H1 (cell line): Measurements from ENCODE around the gene ACAP2. TPM values are rescaled to one million over a fixed set of nuclear protein-coding genes. Genes with fewer than 3 reads are reported as not detected.

Source experiments
- CTCF ChIA-PET: fragments of 300-600 bp; sonication (Branson Sonifier 250); formaldehyde crosslinking; loops from one replicate; lab custom pipeline; 2021; ENCODE audit not compliant: partially characterized antibody; lab: Charles Lee
- POLR2A ChIA-PET: fragments of 300-600 bp; sonication (Branson Sonifier 250); formaldehyde crosslinking; loops from one replicate; lab custom pipeline; 2021; ENCODE audit warnings: inconsistent platforms; ENCODE audit not compliant: partially characterized antibody; lab: Charles Lee
- DNase-seq, 2 experiments: peaks; one replicate each; pipeline versions ENCODE4 v3.0.0 to v3.0.0-alpha.2; 2010 to 2022; ENCODE audit warnings: low spot score in 2 of 2, low read depth in 1 of 2, mixed read lengths in 1 of 2
- FAIRE-seq: peaks from 2 replicates; lab custom pipeline; 2011; peaks lifted over from hg19 to GRCh38; lab: Jason Lieb, UNC
- H2AFZ ChIP-seq: 2 replicates; pipeline ENCODE4 v1.8.1; 2012; ENCODE audit warnings: low read length, inconsistent platforms
- H2AK5ac ChIP-seq: 2 replicates; pipeline ENCODE4 v1.6.1; 2013; ENCODE audit warnings: low read depth, low read length
- H2BK120ac ChIP-seq: replicated peaks from 2 replicates; pipeline ENCODE3; 2013; ENCODE audit warnings: low read depth, low read length, inconsistent platforms
- H2BK12ac ChIP-seq: 2 replicates; pipeline ENCODE4 v1.6.1; 2013; ENCODE audit warnings: low read depth, low read length
- H2BK15ac ChIP-seq: 2 replicates; pipeline ENCODE4 v1.6.1; 2013; ENCODE audit warnings: low read length
- H2BK20ac ChIP-seq: 2 replicates; pipeline ENCODE4 v1.6.1; 2013; ENCODE audit warnings: low read length
- H2BK5ac ChIP-seq: 2 replicates; pipeline ENCODE4 v1.6.1; 2013; ENCODE audit warnings: low read depth, low read length
- H3K14ac ChIP-seq: 2 replicates; pipeline ENCODE4 v1.6.1; 2013; ENCODE audit warnings: inconsistent platforms; ENCODE audit not compliant: insufficient read length
- H3K18ac ChIP-seq: 2 replicates; pipeline ENCODE4 v1.6.1; 2013; ENCODE audit warnings: low read length; ENCODE audit errors: extremely low read depth
- H3K23ac ChIP-seq: 2 replicates; pipeline ENCODE4 v1.6.1; 2013; ENCODE audit warnings: inconsistent platforms; ENCODE audit not compliant: insufficient read length
- H3K23me2 ChIP-seq: 2 replicates; pipeline ENCODE4 v1.6.1; 2013; ENCODE audit warnings: low read depth, low read length
- H3K27ac ChIP-seq: 2 replicates; pipeline ENCODE4 v1.6.1; 2011; ENCODE audit warnings: low read depth, low read length, inconsistent platforms
- H3K27me3 ChIP-seq, 4 experiments: replicated peaks in 1 of 4; 1 replicate in 1 of 4; 2 replicates in 3 of 4; pipeline versions ENCODE4 v1.6.1 to v1.8.1; 2011 to 2013; ENCODE audit warnings: low read length in 3 of 4, mild to moderate bottlenecking in 3 of 4, inconsistent platforms in 2 of 4, mixed read lengths in 2 of 4, moderate library complexity in 1 of 4; ENCODE audit not compliant: control insufficient read depth in 3 of 4, insufficient read depth in 3 of 4; ENCODE audit errors: extremely low read depth in 1 of 4
- H3K36me3 ChIP-seq, 4 experiments: 2 replicates each; pipeline versions ENCODE4 v1.6.1 to v1.8.1; 2011 to 2013; ENCODE audit warnings: mild to moderate bottlenecking in 4 of 4, low read length in 3 of 4, moderate library complexity in 2 of 4, control low read depth in 1 of 4, inconsistent platforms in 1 of 4; ENCODE audit not compliant: insufficient read depth in 4 of 4, control insufficient read depth in 2 of 4
- H3K4ac ChIP-seq: replicated peaks from 2 replicates; pipeline ENCODE3; 2013; ENCODE audit warnings: low read length, low read depth, mixed read lengths, inconsistent platforms; ENCODE audit not compliant: insufficient read length
- H3K4me1 ChIP-seq, 4 experiments: replicated peaks in 1 of 4; 1 replicate in 1 of 4; 2 replicates in 3 of 4; pipeline versions ENCODE4 v1.6.1 to v1.8.1; 2011 to 2013; ENCODE audit warnings: low read length in 3 of 4, inconsistent platforms in 2 of 4, mixed read lengths in 1 of 4; ENCODE audit not compliant: insufficient read depth in 4 of 4, control insufficient read depth in 3 of 4
- H3K4me2 ChIP-seq, 2 experiments: 2 replicates each; pipeline versions ENCODE4 v1.6.1 to v1.8.1; 2011 to 2013; ENCODE audit warnings: low read depth in 2 of 2, low read length in 2 of 2, control low read depth in 1 of 2, inconsistent platforms in 1 of 2, mild to moderate bottlenecking in 1 of 2; ENCODE audit not compliant: insufficient read depth in 1 of 2
- H3K4me3 ChIP-seq, 4 experiments: fragments of 200-600, 300-600 bp in 1 of 4; sonication (generic), shearing (Covaris generic), sonication (Bioruptor Twin) in 1 of 4; 2 replicates each; pipeline versions ENCODE4 v1.5.1 to v1.8.1; 2011 to 2016; ENCODE audit warnings: low read length in 4 of 4, low read depth in 3 of 4, control low read depth in 2 of 4, inconsistent platforms in 2 of 4, mild to moderate bottlenecking in 2 of 4, mixed read lengths in 1 of 4, moderate library complexity in 1 of 4; ENCODE audit not compliant: insufficient read depth in 2 of 4; ENCODE audit errors: extremely low read depth in 1 of 4
- H3K56ac ChIP-seq: replicated peaks from 2 replicates; pipeline ENCODE3; 2013; ENCODE audit warnings: low read depth, mild to moderate bottlenecking, mixed read lengths, low read length, inconsistent platforms; ENCODE audit not compliant: insufficient read length
- H3K79me1 ChIP-seq: 2 replicates; pipeline ENCODE4 v1.6.1; 2013; ENCODE audit warnings: low read depth, low read length, control low read depth
- H3K79me2 ChIP-seq, 2 experiments: 2 replicates each; pipeline versions ENCODE4 v1.6.1 to v1.8.1; 2012 to 2013; ENCODE audit warnings: low read length in 2 of 2, mild to moderate bottlenecking in 2 of 2, inconsistent platforms in 1 of 2; ENCODE audit not compliant: insufficient read depth in 2 of 2, control insufficient read depth in 1 of 2
- H3K9ac ChIP-seq, 4 experiments: replicated peaks in 1 of 4; 1 replicate in 1 of 4; 2 replicates in 3 of 4; pipeline versions ENCODE4 v1.6.1 to v1.8.1; 2011 to 2013; ENCODE audit warnings: low read depth in 3 of 4, low read length in 3 of 4, control low read depth in 2 of 4, mild to moderate bottlenecking in 2 of 4, moderate library complexity in 2 of 4, inconsistent platforms in 1 of 4; ENCODE audit errors: extremely low read depth in 1 of 4
- H3K9me3 ChIP-seq, 2 experiments: 2 replicates each; pipeline versions ENCODE4 v1.6.1 to v1.8.1; 2012 to 2013; ENCODE audit warnings: mild to moderate bottlenecking in 2 of 2, moderate library complexity in 2 of 2, control low read depth in 1 of 2, inconsistent platforms in 1 of 2, low read depth in 1 of 2, low read length in 1 of 2, mixed read lengths in 1 of 2; ENCODE audit not compliant: insufficient read depth in 2 of 2
- H4K20me1 ChIP-seq, 2 experiments: replicated peaks in 1 of 2; 2 replicates each; pipeline versions ENCODE3 to v1.8.1; 2011 to 2013; ENCODE audit warnings: inconsistent platforms in 2 of 2, low read length in 2 of 2, mild to moderate bottlenecking in 1 of 2; ENCODE audit not compliant: insufficient read depth in 2 of 2, control insufficient read depth in 1 of 2
- H4K5ac ChIP-seq: 2 replicates; pipeline ENCODE4 v1.6.1; 2013; ENCODE audit warnings: low read length, low read depth, mixed read lengths, inconsistent platforms; ENCODE audit not compliant: insufficient read length
- H4K8ac ChIP-seq: 2 replicates; pipeline ENCODE4 v1.8.0; 2013; ENCODE audit warnings: mild to moderate bottlenecking, moderate library complexity, low read length, inconsistent platforms; ENCODE audit not compliant: insufficient read depth; ENCODE audit errors: extremely low read depth
- H4K91ac ChIP-seq: replicated peaks from 2 replicates; pipeline ENCODE3; 2013; ENCODE audit warnings: low read length, mixed read lengths, inconsistent platforms; ENCODE audit not compliant: insufficient read length
- ASH2L ChIP-seq: fragments of 200-600, 300-600 bp; sonication (generic); IDR thresholded peaks from one replicate; pipeline ENCODE4 v1.7.1; 2017; ENCODE audit warnings: low read length
- CHD1 ChIP-seq: IDR thresholded peaks from 2 replicates; pipeline ENCODE4 v1.6.1; 2012; ENCODE audit warnings: low read depth, low read length, improper control_type of control experiment
- EZH2 ChIP-seq: fragments of 200-600 bp; sonication (generic); IDR thresholded peaks from 2 replicates; pipeline ENCODE4 v1.7.1; 2012; ENCODE audit warnings: low read depth, mild to moderate bottlenecking, moderate library complexity, low read length, inconsistent platforms; ENCODE audit not compliant: severe bottlenecking
- HDAC2 ChIP-seq, 2 experiments: fragments of 300-600 bp in 1 of 2; sonication (generic) in 1 of 2; IDR thresholded peaks; 2 replicates each; pipeline ENCODE4 v1.6.1; 2011 to 2012; ENCODE audit warnings: low read depth in 2 of 2, low read length in 2 of 2, mild to moderate bottlenecking in 2 of 2, moderate library complexity in 2 of 2, borderline replicate concordance in 1 of 2, inconsistent platforms in 1 of 2
- KDM5A ChIP-seq: fragments of 200-600 bp; IDR thresholded peaks from 2 replicates; pipeline ENCODE4 v1.7.1; 2012; ENCODE audit warnings: mild to moderate bottlenecking, low read length, inconsistent platforms, mixed read lengths
- MAX ChIP-seq: IDR thresholded peaks from 2 replicates; pipeline ENCODE4 v1.6.1; 2012; ENCODE audit warnings: inconsistent platforms
- PHF8 ChIP-seq: fragments of 200-600 bp; sonication (generic); conservative IDR thresholded peaks from 2 replicates; pipeline ENCODE4 v1.7.1; 2012; ENCODE audit warnings: low read depth, mild to moderate bottlenecking, inconsistent platforms, low read length, moderate library complexity
- POLR2A ChIP-seq, 2 experiments: IDR thresholded peaks; 1 replicate in 1 of 2; 2 replicates in 1 of 2; pipeline ENCODE4 v1.6.1; 2011; ENCODE audit warnings: low read depth in 2 of 2, low read length in 2 of 2, mild to moderate bottlenecking in 2 of 2; ENCODE audit errors: control extremely low read depth in 1 of 2
- RAD21 ChIP-seq, 2 experiments: IDR thresholded peaks in 1 of 2; conservative IDR thresholded peaks in 1 of 2; 2 replicates each; pipeline ENCODE4 v1.6.1; 2011; ENCODE audit warnings: low read depth in 2 of 2, low read length in 2 of 2, improper control_type of control experiment in 1 of 2, inconsistent platforms in 1 of 2, mild to moderate bottlenecking in 1 of 2, moderate library complexity in 1 of 2
- SAP30 ChIP-seq: fragments of 300-600 bp; sonication (generic); IDR thresholded peaks from 2 replicates; pipeline ENCODE4 v1.7.1; 2012; ENCODE audit warnings: low read length, moderate library complexity, mild to moderate bottlenecking, inconsistent platforms; ENCODE audit not compliant: insufficient read depth, insufficient replicate concordance
- TAF1 ChIP-seq: IDR thresholded peaks from 2 replicates; pipeline ENCODE4 v1.6.1; 2011; ENCODE audit warnings: mild to moderate bottlenecking, low read depth, low read length
- TAF7 ChIP-seq: optimal IDR thresholded peaks from 2 replicates; pipeline ENCODE3; 2011; ENCODE audit warnings: low read depth, mild to moderate bottlenecking, inconsistent platforms, low read length, moderate library complexity, borderline replicate concordance
- YY1 ChIP-seq: IDR thresholded peaks from 2 replicates; pipeline ENCODE4 v1.6.1; 2011; ENCODE audit warnings: low read depth, mild to moderate bottlenecking, low read length
- WGBS, 2 experiments: shearing (Covaris generic) in 1 of 2; methylation state at CpG; one replicate each; pipeline versions ENCODE4 v1.1.6 to v1.1.7; 2013 to 2015; ENCODE audit warnings: low lambda C conversion rate in 2 of 2, mixed read lengths in 2 of 2, inconsistent platforms in 1 of 2, low coverage in 1 of 2, missing lambda C conversion rate in 1 of 2; ENCODE audit not compliant: insufficient replicate concordance in 2 of 2, insufficient coverage in 1 of 2, insufficient read length in 1 of 2; ENCODE audit errors: extremely low coverage in 1 of 2, missing lambda C conversion rate in 1 of 2; 5-methylcytosine and 5-hydroxymethylcytosine counted together
- polyA plus RNA-seq, 7 experiments: library from polyadenylated mRNA; depleted of rRNA in 3 of 7; stranded (reverse) in 5 of 7; unstranded in 2 of 7; fragments of >200 nt in 5 of 7; fragments of 200-250 nt in 2 of 7; gene quantifications; 1 replicate in 5 of 7; 2 replicates in 1 of 7; 4 replicates in 1 of 7; pipeline versions ENCODE4 v1.2.1 to v1.2.3, GENCODE V29; 2011 to 2013; ENCODE audit warnings: missing spikeins in 2 of 7, mixed read lengths in 2 of 7
- total RNA-seq: library from RNA; stranded (reverse); fragmentation: NEBNext Ultra II Directional; extraction: Animal tissue kit (Norgen Biotek cat#: 25700); gene quantifications from 2 replicates; pipeline ENCODE4 v1.2.1, GENCODE V29; 2021

Gene ACAP2
- total and polyA plus RNA-seq, 2 of the 8 experiments (the other 6 are each of a cell fraction or from before 2014, with no cell fraction given) = 7.7 to 37.3 TPM

GRCh38 chr3:195397524-195397923 lies 45.3 kb downstream of the ACAP2 start:
- Histone ChIP-seq H3K14ac (no peak overlapping the region), H3K18ac (no peak overlapping the region), H3K27me3 (no peaks in the 10 kb centered on the region), H2AFZ (no peak overlapping the region), H4K5ac (no peak overlapping the region), H3K79me2 (peaks cover 0 to 64% of the 10 kb centered on the region in 2 experiments; a peak in 2 of 4 replicates), H3K56ac (no peak overlapping the region), H3K79me1 (0 out of 2 replicates have a peak, but pooled peaks cover 4% of the 10 kb centered on the region), H4K91ac (no peak overlapping the region), H2BK12ac (no peak overlapping the region), H4K8ac (no peak overlapping the region), H3K9ac (no peak overlapping the region), H3K27ac (no peak overlapping the region), H3K23me2 (no peaks in the 10 kb centered on the region), H3K4ac (no peak overlapping the region), H2BK5ac (no peak overlapping the region), H2AK5ac (no peak overlapping the region), H3K4me2 (no peak overlapping the region; a peak in 1 of 4 replicates), H4K20me1 (no peaks in the 10 kb centered on the region), H3K23ac (no peak overlapping the region), H3K36me3 (no peaks in the 10 kb centered on the region), H3K4me1 (peaks cover 0 to 4% (median 2%) of the 10 kb centered on the region in 4 experiments; a peak in 4 of 7 replicates), H2BK20ac (no peak overlapping the region), H3K9me3 (no peaks in the 10 kb centered on the region), H2BK120ac (no peak overlapping the region), H2BK15ac (no peak overlapping the region), H3K4me3 (no peak overlapping the region)
- FAIRE-seq (no peak), DNase-seq (no peak)
- WGBS, 2 experiments = 73% methylated on average over 3 of the region's 3 CpGs; no CpG with 5 or more reads in 1 of the 2 experiments
- CTCF ChIA-PET = interaction anchor here (0.9 kb wide), 1 partner anchor 52 kb away, joined by 4 read pairs; no protein-coding TSS in a partner anchor
- POLR2A ChIA-PET = interaction anchor here (0.6 to 1.1 kb wide), 2 partner anchors 8 to 16 kb away, joined by 3 to 5 read pairs; no protein-coding TSS in a partner anchor
- no peak for TF ChIP-seq TAF1
- TF ChIP-seq POLR2A (IDR thresholded peaks at IDR 0.05; ENCODE audit: control extremely low read depth in 1 of 2, low read depth in 2 of 2, low read length in 2 of 2) = no peak
- no peak for TF ChIP-seq SAP30
- no peak for TF ChIP-seq EZH2
- TF ChIP-seq CHD1 = no peak
- TF ChIP-seq HDAC2 (IDR thresholded peaks at IDR 0.05; ENCODE audit: borderline replicate concordance in 1 of 2, low read depth in 2 of 2, low read length in 2 of 2) = no peak
- TF ChIP-seq RAD21 (IDR thresholded peaks at IDR 0.05 in 1 of 2, conservative IDR thresholded peaks at IDR 0.05 in 1 of 2; ENCODE audit: low read depth in 2 of 2, low read length in 2 of 2) = no peak
- no peak for TF ChIP-seq KDM5A
- TF ChIP-seq TAF7 = no peak
- no peak for TF ChIP-seq MAX
- no peak for TF ChIP-seq YY1
- no peak for TF ChIP-seq PHF8
- TF ChIP-seq ASH2L = no peak
